Stimulated activated CD8-positive, alpha-beta memory T cell treated with anti-CD3 and anti-CD28 coated beads, Interleukin-7, amount 100 ng/mL, for 48 hours (primary cell): Measurements from ENCODE around the gene TBC1D7.

Experiments used
- DNase-seq, 2 donors: peaks; one replicate each; pipeline ENCODE4 v3.0.0-alpha.2; 2020; ENCODE audit warnings: low read depth in 1 of 2; ENCODE audit errors: extremely low read depth in 1 of 2

TBC1D7 gene

GRCh38 chr6:13357551-13358075 is 29.3 kb upstream of the TBC1D7 start:
- no peak for DNase-seq

GRCh38 chr6:13355999-13356785 is 27.9 kb upstream of the TBC1D7 start:
- no peak for DNase-seq

- DNase-seq: no peak
These were observed 27.0 kb upstream of the TBC1D7 start for GRCh38 chr6:13355043-13355945.

GRCh38 chr6:13354331-13355042 is 26.1 kb upstream of the TBC1D7 start:
- DNase-seq: no peak

GRCh38 chr6:13352165-13352564 is 23.8 kb upstream of the TBC1D7 start:
- DNase-seq: no peak

GRCh38 chr6:13351271-13351670 is 22.9 kb upstream of the TBC1D7 start:
- no peak for DNase-seq

- no peak for DNase-seq
These were observed 21.6 kb upstream of the TBC1D7 start for GRCh38 chr6:13349811-13350506.

- DNase-seq: no peak
These were observed 20.2 kb upstream of the TBC1D7 start for GRCh38 chr6:13348334-13349113.

GRCh38 chr6:13346245-13346644 is 17.9 kb upstream of the TBC1D7 start:
- DNase-seq: no peak

- no peak for DNase-seq
These were observed 14.2 kb upstream of the TBC1D7 start for GRCh38 chr6:13342414-13343019.

GRCh38 chr6:13339863-13340630 is 11.7 kb upstream of the TBC1D7 start:
- DNase-seq: no peak

GRCh38 chr6:13338038-13338437 is 9.7 kb upstream of the TBC1D7 start:
- DNase-seq: no peak

GRCh38 chr6:13336553-13336952 is 8.2 kb upstream of the TBC1D7 start:
- peak; percentile 31 to 49 for DNase-seq

- DNase-seq: no peak
These were observed 6.6 kb upstream of the TBC1D7 start for GRCh38 chr6:13334953-13335352.

GRCh38 chr6:13332349-13332706 is 4.0 kb upstream of the TBC1D7 start:
- no peak for DNase-seq

- DNase-seq: no peak
These were observed 3.4 kb upstream of the TBC1D7 start for GRCh38 chr6:13331516-13332348.

- DNase-seq: no peak
These were observed 492 bp upstream of the TBC1D7 start for GRCh38 chr6:13328875-13329183.

- no peak for DNase-seq
These were observed 654 bp downstream of the TBC1D7 start for GRCh38 chr6:13327691-13328075.
